ENCODE data around the gene ZNF273.

Gene ZNF273

GRCh38 chr7:64877714-64878610 lies 25.1 kb upstream of the ZNF273 start:
- H3K36me3 ChIP-seq (ENCODE audit: control insufficient read depth, insufficient read depth, low read length), result no peaks in the 10 kb centered on the region
- H3K4me1 ChIP-seq (ENCODE audit: control insufficient read depth, insufficient read depth, low read length), result no peaks in the 10 kb centered on the region
- peak overlapping the region; percentile 56 for H3K4me3 ChIP-seq (ENCODE audit: low read depth, low read length)
- peaks cover 24% of the 10 kb centered on the region for H3K27me3 ChIP-seq (ENCODE audit: control insufficient read depth, insufficient read depth, low read length)
- H3K27ac ChIP-seq (ENCODE audit: low read depth, low read length), result no peak overlapping the region
- H3K9ac ChIP-seq (ENCODE audit: low read depth, low read length), result no peak overlapping the region
- peaks cover 8% of the 10 kb centered on the region; the same call in 1 of the 2 replicates for H3K9me3 ChIP-seq (ENCODE audit: control insufficient read depth, insufficient read depth, low read length)

GRCh38 chr7:64878684-64879083 lies 24.4 kb upstream of the ZNF273 start:
- H3K4me3 ChIP-seq (ENCODE audit: low read depth, low read length), result no peak overlapping the region
- peaks cover 24% of the 10 kb centered on the region for H3K27me3 ChIP-seq (ENCODE audit: control insufficient read depth, insufficient read depth, low read length)
- no peak overlapping the region for H3K9ac ChIP-seq (ENCODE audit: low read depth, low read length)
- no peaks in the 10 kb centered on the region for H3K36me3 ChIP-seq (ENCODE audit: control insufficient read depth, insufficient read depth, low read length)
- H3K4me1 ChIP-seq (ENCODE audit: control insufficient read depth, insufficient read depth, low read length), result no peaks in the 10 kb centered on the region
- peaks cover 2% of the 10 kb centered on the region; the same call in 1 of the 2 replicates for H3K9me3 ChIP-seq (ENCODE audit: control insufficient read depth, insufficient read depth, low read length)
- H3K27ac ChIP-seq (ENCODE audit: low read depth, low read length), result no peak overlapping the region

GRCh38 chr7:64879086-64879730 lies 23.9 kb upstream of the ZNF273 start:
- H3K27ac ChIP-seq (ENCODE audit: low read depth, low read length), result no peak overlapping the region
- no peaks in the 10 kb centered on the region; the same call in 1 of the 2 replicates for H3K9me3 ChIP-seq (ENCODE audit: control insufficient read depth, insufficient read depth, low read length)
- no peaks in the 10 kb centered on the region for H3K36me3 ChIP-seq (ENCODE audit: control insufficient read depth, insufficient read depth, low read length)
- no peak overlapping the region for H3K4me3 ChIP-seq (ENCODE audit: low read depth, low read length)
- peaks cover 24% of the 10 kb centered on the region for H3K27me3 ChIP-seq (ENCODE audit: control insufficient read depth, insufficient read depth, low read length)
- no peak overlapping the region for H3K9ac ChIP-seq (ENCODE audit: low read depth, low read length)
- H3K4me1 ChIP-seq (ENCODE audit: control insufficient read depth, insufficient read depth, low read length), result no peaks in the 10 kb centered on the region

GRCh38 chr7:64879800-64880199 lies 23.3 kb upstream of the ZNF273 start:
- Histone ChIP-seq H3K36me3 (ENCODE audit: control insufficient read depth, insufficient read depth, low read length) (no peaks in the 10 kb centered on the region), H3K4me1 (ENCODE audit: control insufficient read depth, insufficient read depth, low read length) (no peaks in the 10 kb centered on the region), H3K27ac (ENCODE audit: low read depth, low read length) (no peak overlapping the region), H3K9me3 (ENCODE audit: control insufficient read depth, insufficient read depth, low read length) (no peaks in the 10 kb centered on the region; the same call in 1 of the 2 replicates), H3K4me3 (ENCODE audit: low read depth, low read length) (no peak overlapping the region), H3K27me3 (ENCODE audit: control insufficient read depth, insufficient read depth, low read length) (peaks cover 24% of the 10 kb centered on the region), H3K9ac (ENCODE audit: low read depth, low read length) (no peak overlapping the region)

- no peaks in the 10 kb centered on the region for H3K4me1 ChIP-seq (ENCODE audit: control insufficient read depth, insufficient read depth, low read length)
- peaks cover 24% of the 10 kb centered on the region for H3K27me3 ChIP-seq (ENCODE audit: control insufficient read depth, insufficient read depth, low read length)
- no peak overlapping the region for H3K9ac ChIP-seq (ENCODE audit: low read depth, low read length)
- H3K9me3 ChIP-seq (ENCODE audit: control insufficient read depth, insufficient read depth, low read length), result no peaks in the 10 kb centered on the region; the same call in 1 of the 2 replicates
- H3K36me3 ChIP-seq (ENCODE audit: control insufficient read depth, insufficient read depth, low read length), result no peaks in the 10 kb centered on the region
- H3K27ac ChIP-seq (ENCODE audit: low read depth, low read length), result no peak overlapping the region
- H3K4me3 ChIP-seq (ENCODE audit: low read depth, low read length), result no peak overlapping the region
These were observed 22.5 kb upstream of the ZNF273 start for GRCh38 chr7:64880322-64881297.

- H3K36me3 ChIP-seq (ENCODE audit: control insufficient read depth, insufficient read depth, low read length), result no peaks in the 10 kb centered on the region
- H3K4me1 ChIP-seq (ENCODE audit: control insufficient read depth, insufficient read depth, low read length), result no peaks in the 10 kb centered on the region
- H3K27me3 ChIP-seq (ENCODE audit: control insufficient read depth, insufficient read depth, low read length), result peaks cover 15% of the 10 kb centered on the region
- H3K27ac ChIP-seq (ENCODE audit: low read depth, low read length), result no peak overlapping the region
- H3K9ac ChIP-seq (ENCODE audit: low read depth, low read length), result no peak overlapping the region
- no peak overlapping the region for H3K4me3 ChIP-seq (ENCODE audit: low read depth, low read length)
- H3K9me3 ChIP-seq (ENCODE audit: control insufficient read depth, insufficient read depth, low read length), result no peaks in the 10 kb centered on the region; the same call in 1 of the 2 replicates
These were observed 21.4 kb upstream of the ZNF273 start for GRCh38 chr7:64881461-64882287.

GRCh38 chr7:64882341-64883112 lies 20.5 kb upstream of the ZNF273 start:
- H3K9ac ChIP-seq (ENCODE audit: low read depth, low read length), result no peak overlapping the region
- H3K27ac ChIP-seq (ENCODE audit: low read depth, low read length), result no peak overlapping the region
- H3K27me3 ChIP-seq (ENCODE audit: control insufficient read depth, insufficient read depth, low read length), result peaks cover 8% of the 10 kb centered on the region; the same call in 1 of the 2 replicates
- no peaks in the 10 kb centered on the region for H3K36me3 ChIP-seq (ENCODE audit: control insufficient read depth, insufficient read depth, low read length)
- H3K9me3 ChIP-seq (ENCODE audit: control insufficient read depth, insufficient read depth, low read length), result no peaks in the 10 kb centered on the region; the same call in 1 of the 2 replicates
- H3K4me1 ChIP-seq (ENCODE audit: control insufficient read depth, insufficient read depth, low read length), result no peaks in the 10 kb centered on the region
- no peak overlapping the region for H3K4me3 ChIP-seq (ENCODE audit: low read depth, low read length)

GRCh38 chr7:64883113-64883905 lies 19.8 kb upstream of the ZNF273 start:
- H3K4me1 ChIP-seq (ENCODE audit: control insufficient read depth, insufficient read depth, low read length), result no peaks in the 10 kb centered on the region
- H3K27ac ChIP-seq (ENCODE audit: low read depth, low read length), result no peak overlapping the region
- no peaks in the 10 kb centered on the region for H3K36me3 ChIP-seq (ENCODE audit: control insufficient read depth, insufficient read depth, low read length)
- H3K9me3 ChIP-seq (ENCODE audit: control insufficient read depth, insufficient read depth, low read length), result no peaks in the 10 kb centered on the region; the same call in 1 of the 2 replicates
- no peak overlapping the region for H3K9ac ChIP-seq (ENCODE audit: low read depth, low read length)
- peaks cover 6% of the 10 kb centered on the region for H3K27me3 ChIP-seq (ENCODE audit: control insufficient read depth, insufficient read depth, low read length)
- no peak overlapping the region for H3K4me3 ChIP-seq (ENCODE audit: low read depth, low read length)

All from HUES48 (cell line).